Endothelial cell (in vitro differentiated cells): ENCODE results near the gene KCNIP4. TPM values are rescaled to one million over a fixed set of nuclear protein-coding genes. Genes with fewer than 3 reads are reported as not detected.

ENCODE experiments used
- DNase-seq: peaks from one replicate; pipeline ENCODE4 v3.0.0; 2021; ENCODE audit warnings: low spot score
- H3K27ac Mint-ChIP-seq: one replicate; pipeline ENCODE4 v1.8.0; 2021; ENCODE audit warnings: mixed read lengths, inconsistent platforms; ENCODE audit not compliant: unreplicated experiment
- H3K27me3 Mint-ChIP-seq: one replicate; pipeline ENCODE4 v1.8.0; 2021; ENCODE audit warnings: mild to moderate bottlenecking, moderate library complexity, mixed read lengths, inconsistent platforms; ENCODE audit not compliant: unreplicated experiment
- H3K36me3 Mint-ChIP-seq: one replicate; pipeline ENCODE4 v1.8.0; 2021; ENCODE audit warnings: mild to moderate bottlenecking, low read depth, mixed read lengths, inconsistent platforms; ENCODE audit not compliant: unreplicated experiment
- H3K4me1 Mint-ChIP-seq: one replicate; pipeline ENCODE4 v1.8.0; 2021; ENCODE audit warnings: mild to moderate bottlenecking, mixed read lengths, inconsistent platforms; ENCODE audit not compliant: unreplicated experiment
- H3K4me3 Mint-ChIP-seq: one replicate; pipeline ENCODE4 v1.8.0; 2021; ENCODE audit warnings: mild to moderate bottlenecking, mixed read lengths, inconsistent platforms; ENCODE audit not compliant: unreplicated experiment
- H3K9me3 Mint-ChIP-seq: one replicate; pipeline ENCODE4 v1.8.0; 2021; ENCODE audit warnings: mixed read lengths, inconsistent platforms; ENCODE audit not compliant: unreplicated experiment
- total RNA-seq: library from RNA; stranded (reverse); fragmentation: NEBNext Ultra II Directional; extraction: Animal tissue kit (Norgen Biotek cat#: 25700); gene quantifications from one replicate; pipeline ENCODE4 v1.2.1, GENCODE V29; 2021; ENCODE audit not compliant: unreplicated experiment
- TF ChIP-seq, protein P1 (sequence below): fragments of 200-600 bp; sonication (generic); IDR thresholded peaks from one replicate; pipeline ENCODE4 v1.5.0; 2021; ENCODE audit warnings: antibody characterized with exemption; ENCODE audit not compliant: unreplicated experiment

Gene KCNIP4
- total RNA-seq, 1 donor from 2014 or later: 0.31 TPM

- H3K27me3 Mint-ChIP-seq: peaks cover 1% of the 10 kb centered on the region
- no peaks in the 10 kb centered on the region for H3K36me3 Mint-ChIP-seq
Observed at GRCh38 chr4:21126014-21126512, 822.5 kb downstream of the KCNIP4 start.

GRCh38 chr4:21118301-21118700, 830.3 kb downstream of the KCNIP4 start:
- no peaks in the 10 kb centered on the region for H3K9me3 Mint-ChIP-seq
- H3K4me3 Mint-ChIP-seq: no peak overlapping the region
- no peaks in the 10 kb centered on the region for H3K36me3 Mint-ChIP-seq
- peaks cover 1% of the 10 kb centered on the region for H3K27me3 Mint-ChIP-seq
- H3K4me1 Mint-ChIP-seq: no peaks in the 10 kb centered on the region
- no peak for DNase-seq
- no peak overlapping the region for H3K27ac Mint-ChIP-seq
- TF ChIP-seq, protein P1, sequence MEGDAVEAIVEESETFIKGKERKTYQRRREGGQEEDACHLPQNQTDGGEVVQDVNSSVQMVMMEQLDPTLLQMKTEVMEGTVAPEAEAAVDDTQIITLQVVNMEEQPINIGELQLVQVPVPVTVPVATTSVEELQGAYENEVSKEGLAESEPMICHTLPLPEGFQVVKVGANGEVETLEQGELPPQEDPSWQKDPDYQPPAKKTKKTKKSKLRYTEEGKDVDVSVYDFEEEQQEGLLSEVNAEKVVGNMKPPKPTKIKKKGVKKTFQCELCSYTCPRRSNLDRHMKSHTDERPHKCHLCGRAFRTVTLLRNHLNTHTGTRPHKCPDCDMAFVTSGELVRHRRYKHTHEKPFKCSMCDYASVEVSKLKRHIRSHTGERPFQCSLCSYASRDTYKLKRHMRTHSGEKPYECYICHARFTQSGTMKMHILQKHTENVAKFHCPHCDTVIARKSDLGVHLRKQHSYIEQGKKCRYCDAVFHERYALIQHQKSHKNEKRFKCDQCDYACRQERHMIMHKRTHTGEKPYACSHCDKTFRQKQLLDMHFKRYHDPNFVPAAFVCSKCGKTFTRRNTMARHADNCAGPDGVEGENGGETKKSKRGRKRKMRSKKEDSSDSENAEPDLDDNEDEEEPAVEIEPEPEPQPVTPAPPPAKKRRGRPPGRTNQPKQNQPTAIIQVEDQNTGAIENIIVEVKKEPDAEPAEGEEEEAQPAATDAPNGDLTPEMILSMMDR: no peak

More at GRCh38 chr4:21126014-21126512, 822.5 kb downstream of the KCNIP4 start:
- Mint-ChIP-seq H3K4me1 (no peaks in the 10 kb centered on the region), H3K27ac (no peak overlapping the region), H3K4me3 (no peak overlapping the region), H3K9me3 (no peaks in the 10 kb centered on the region)
- TF ChIP-seq, protein P1: no peak
- DNase-seq: no peak

GRCh38 chr4:21117541-21118180, 830.9 kb downstream of the KCNIP4 start:
- Mint-ChIP-seq H3K27ac (no peak overlapping the region), H3K4me3 (no peak overlapping the region), H3K36me3 (no peaks in the 10 kb centered on the region), H3K27me3 (peaks cover 1% of the 10 kb centered on the region), H3K4me1 (no peaks in the 10 kb centered on the region), H3K9me3 (no peaks in the 10 kb centered on the region)
- no peak for DNase-seq
- TF ChIP-seq, protein P1: no peak

DNA sequence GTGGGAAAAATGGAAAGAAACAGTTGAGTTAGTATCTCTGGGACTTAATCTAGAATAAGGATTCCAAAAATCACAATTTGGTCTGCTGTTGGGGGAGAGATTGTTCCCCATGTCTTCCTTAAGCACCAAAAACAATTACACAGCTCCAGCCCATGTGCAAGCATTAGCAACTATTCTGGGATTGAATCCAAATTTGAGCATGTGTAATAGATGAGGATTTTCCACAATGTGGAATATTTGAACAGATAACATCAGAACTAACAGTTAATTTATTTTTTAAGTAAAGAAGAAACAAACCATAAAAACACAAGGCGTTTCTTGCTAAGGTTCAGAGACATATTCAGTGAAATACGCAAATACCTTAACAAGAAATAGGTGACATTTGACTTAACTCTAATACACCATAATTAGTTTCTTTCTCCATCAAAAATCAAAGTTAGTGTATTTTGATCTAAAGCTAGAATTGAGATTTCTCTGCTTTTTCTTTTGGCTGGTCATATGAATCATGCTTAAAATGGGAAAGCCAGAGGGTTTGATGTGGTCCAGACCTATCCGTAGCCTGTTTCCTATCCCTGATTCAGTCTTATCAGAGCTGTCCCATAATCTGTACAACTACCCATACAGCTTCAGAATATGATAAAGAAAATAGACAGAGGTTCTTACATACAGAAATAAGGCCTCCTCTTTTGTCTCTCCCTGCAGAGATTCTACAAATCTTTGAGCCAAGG, 834.9 kb downstream of the KCNIP4 start:
- Mint-ChIP-seq H3K4me3 (no peak overlapping the region), H3K9me3 (no peaks in the 10 kb centered on the region), H3K27me3 (no peaks in the 10 kb centered on the region), H3K4me1 (no peaks in the 10 kb centered on the region), H3K36me3 (no peaks in the 10 kb centered on the region), H3K27ac (no peak overlapping the region)
- no peak for DNase-seq
- TF ChIP-seq, protein P1: no peak

GRCh38 chr4:21102667-21103066, 845.9 kb downstream of the KCNIP4 start:
- Mint-ChIP-seq H3K27ac (no peak overlapping the region), H3K36me3 (no peaks in the 10 kb centered on the region), H3K4me1 (no peaks in the 10 kb centered on the region), H3K4me3 (no peak overlapping the region), H3K27me3 (no peaks in the 10 kb centered on the region), H3K9me3 (no peaks in the 10 kb centered on the region)
- no peak for DNase-seq
- TF ChIP-seq, protein P1: no peak
